ENCODE data around the gene KNL1. TPM values are rescaled to one million over a fixed set of nuclear protein-coding genes. Genes with fewer than 3 reads are reported as not detected.

The KNL1 gene
- total and polyA plus RNA-seq, 2 donors (not counting 1 experiment from before 2014, with no cell fraction given): 3.9 to 5.0 TPM

DNA sequence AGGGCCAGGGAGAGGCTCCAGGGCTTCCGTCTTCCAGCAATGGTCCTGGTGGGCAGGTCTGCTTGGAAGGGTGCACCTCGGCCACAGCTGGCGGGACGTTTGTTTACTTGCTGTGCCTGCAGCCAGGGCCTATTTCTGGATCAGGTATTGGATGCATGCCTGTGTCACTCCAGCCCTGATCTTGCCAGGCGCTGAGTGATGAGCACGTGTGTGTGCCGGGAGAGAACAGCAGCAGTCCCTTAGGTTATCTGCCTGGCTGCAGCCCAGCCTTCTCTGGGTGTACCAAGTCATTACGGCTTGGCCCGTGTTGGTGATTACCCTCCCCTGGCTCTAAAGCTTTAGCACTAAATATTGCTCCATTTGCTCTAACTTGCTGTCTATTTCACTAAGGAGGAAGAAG is 44.2 kb upstream of the KNL1 start:
- no peak for TF ChIP-seq EZH2 (IDR thresholded peaks at IDR 0.05; ENCODE audit: low read length, missing control alignments)
- no peak for TF ChIP-seq CTCF (conservative IDR thresholded peaks at IDR 0.05 in 1 of 2, IDR thresholded peaks at IDR 0.05 in 1 of 2; ENCODE audit: low read depth in 1 of 2, low read length in 2 of 2)
- Histone ChIP-seq H3K27me3 (ENCODE audit: control insufficient read depth, insufficient read depth, low read length) (no peaks in the 10 kb centered on the region), H3K27ac (ENCODE audit: insufficient read depth, low read length) (no peak overlapping the region), H3K4me3 (replicated peaks in 1 of 4; ENCODE audit: control extremely low read depth in 1 of 4, insufficient read depth in 1 of 4, low read depth in 3 of 4, low read length in 4 of 4) (no peak overlapping the region), H3K9me3 (ENCODE audit: control insufficient read depth, insufficient read depth, low read depth, low read length) (no peaks in the 10 kb centered on the region), H3K79me2 (ENCODE audit: control insufficient read depth, insufficient read depth, low read length) (no peaks in the 10 kb centered on the region), H2AFZ (ENCODE audit: low read length) (no peak overlapping the region), H3K4me1 (ENCODE audit: control insufficient read depth, extremely low read depth, insufficient read depth, low read length) (no peaks in the 10 kb centered on the region), H3K36me3 (ENCODE audit: control insufficient read depth, insufficient read depth, low read length) (peaks cover 1% of the 10 kb centered on the region), H3K9ac (ENCODE audit: insufficient read depth, low read length) (no peak overlapping the region), H3K4me2 (ENCODE audit: extremely low read depth, insufficient read depth, low read length) (no peak overlapping the region), H4K20me1 (ENCODE audit: control insufficient read depth, extremely low read depth, insufficient read depth, low read length) (no peaks in the 10 kb centered on the region)
- DNase-seq (ENCODE audit: low read depth in 2 of 2): no peak

GRCh38 chr15:40550341-40551037 is 43.6 kb upstream of the KNL1 start:
- Histone ChIP-seq H3K9ac (ENCODE audit: insufficient read depth, low read length) (no peak overlapping the region), H4K20me1 (ENCODE audit: control insufficient read depth, extremely low read depth, insufficient read depth, low read length) (no peaks in the 10 kb centered on the region), H3K27me3 (ENCODE audit: control insufficient read depth, insufficient read depth, low read length) (no peaks in the 10 kb centered on the region), H3K4me3 (replicated peaks in 1 of 4; ENCODE audit: control extremely low read depth in 1 of 4, insufficient read depth in 1 of 4, low read depth in 3 of 4, low read length in 4 of 4) (no peak overlapping the region), H3K4me1 (ENCODE audit: control insufficient read depth, extremely low read depth, insufficient read depth, low read length) (no peaks in the 10 kb centered on the region), H3K79me2 (ENCODE audit: control insufficient read depth, insufficient read depth, low read length) (no peaks in the 10 kb centered on the region), H2AFZ (ENCODE audit: low read length) (no peak overlapping the region), H3K27ac (ENCODE audit: insufficient read depth, low read length) (no peak overlapping the region), H3K36me3 (ENCODE audit: control insufficient read depth, insufficient read depth, low read length) (peaks cover 1% of the 10 kb centered on the region), H3K4me2 (ENCODE audit: extremely low read depth, insufficient read depth, low read length) (no peak overlapping the region), H3K9me3 (ENCODE audit: control insufficient read depth, insufficient read depth, low read depth, low read length) (no peaks in the 10 kb centered on the region)
- DNase-seq (ENCODE audit: low read depth in 2 of 2): no peak
- TF ChIP-seq CTCF (conservative IDR thresholded peaks at IDR 0.05 in 1 of 2, IDR thresholded peaks at IDR 0.05 in 1 of 2; ENCODE audit: low read depth in 1 of 2, low read length in 2 of 2) (no peak), EZH2 (IDR thresholded peaks at IDR 0.05; ENCODE audit: low read length, missing control alignments) (no peak)

DNA sequence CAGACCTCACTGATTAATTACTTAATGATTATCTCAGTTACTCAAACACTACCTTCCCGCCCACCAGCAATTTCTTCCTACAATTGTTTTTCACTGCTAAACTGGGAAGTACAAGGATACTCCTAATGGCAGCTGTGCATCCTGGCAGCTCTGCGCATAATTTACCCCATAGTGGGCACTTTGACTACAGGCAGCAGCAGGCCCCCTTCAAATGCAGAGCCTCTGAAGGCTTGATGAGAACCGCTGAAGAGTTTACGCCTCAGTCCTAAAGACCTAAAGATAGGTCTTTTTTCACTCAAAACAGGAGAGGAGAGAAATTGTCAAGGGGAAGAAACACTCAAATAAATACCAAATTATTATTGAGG is 39.9 kb upstream of the KNL1 start:
- Histone ChIP-seq H3K36me3 (ENCODE audit: control insufficient read depth, insufficient read depth, low read length) (peaks cover 5% of the 10 kb centered on the region), H2AFZ (ENCODE audit: low read length) (no peak overlapping the region), H3K79me2 (ENCODE audit: control insufficient read depth, insufficient read depth, low read length) (no peaks in the 10 kb centered on the region), H3K9ac (ENCODE audit: insufficient read depth, low read length) (no peak overlapping the region), H3K4me3 (replicated peaks in 1 of 4; ENCODE audit: control extremely low read depth in 1 of 4, insufficient read depth in 1 of 4, low read depth in 3 of 4, low read length in 4 of 4) (no peak overlapping the region), H3K27ac (ENCODE audit: insufficient read depth, low read length) (no peak overlapping the region), H4K20me1 (ENCODE audit: control insufficient read depth, extremely low read depth, insufficient read depth, low read length) (no peaks in the 10 kb centered on the region), H3K27me3 (ENCODE audit: control insufficient read depth, insufficient read depth, low read length) (no peaks in the 10 kb centered on the region), H3K4me1 (ENCODE audit: control insufficient read depth, extremely low read depth, insufficient read depth, low read length) (no peaks in the 10 kb centered on the region), H3K4me2 (ENCODE audit: extremely low read depth, insufficient read depth, low read length) (no peak overlapping the region), H3K9me3 (ENCODE audit: control insufficient read depth, insufficient read depth, low read depth, low read length) (no peaks in the 10 kb centered on the region)
- TF ChIP-seq EZH2 (IDR thresholded peaks at IDR 0.05; ENCODE audit: low read length, missing control alignments): no peak
- no peak for TF ChIP-seq CTCF (conservative IDR thresholded peaks at IDR 0.05 in 1 of 2, IDR thresholded peaks at IDR 0.05 in 1 of 2; ENCODE audit: low read depth in 1 of 2, low read length in 2 of 2)
- DNase-seq (ENCODE audit: low read depth in 2 of 2): no peak
